Spleen (tissue), 7 donors: ENCODE data around the gene COX7B2.

Experiments used
- POLR2AphosphoS5 ChIP-seq, 3 donors: sonication (generic); formaldehyde crosslinking; IDR thresholded peaks; one replicate each; pipeline ENCODE4 v1.5.1; 2017; ENCODE audit warnings: antibody characterized with exemption in 3 of 3
- TF ChIP-seq, protein P1 (sequence below), 11 experiments: fragments of 200-600 bp in 7 of 11; fragments of 450-650 bp in 4 of 11; sonication (generic) in 4 of 11; IDR thresholded peaks in 8 of 11; conservative IDR thresholded peaks in 3 of 11; 1 replicate in 7 of 11; 2 replicates in 4 of 11; pipeline versions ENCODE4 v1.4.0 to v1.8.0; 2016 to 2021; ENCODE audit warnings: antibody characterized with exemption in 11 of 11, inconsistent platforms in 4 of 11, mild to moderate bottlenecking in 1 of 11
- donor health status: DM: no; HTN: no; CAD: no; lungs with moderate emphysema.
- donor health status: DM: no; HTN: no; CAD: no.
- donor health status: DM: no; HTN: no; CAD: no.

DNA sequence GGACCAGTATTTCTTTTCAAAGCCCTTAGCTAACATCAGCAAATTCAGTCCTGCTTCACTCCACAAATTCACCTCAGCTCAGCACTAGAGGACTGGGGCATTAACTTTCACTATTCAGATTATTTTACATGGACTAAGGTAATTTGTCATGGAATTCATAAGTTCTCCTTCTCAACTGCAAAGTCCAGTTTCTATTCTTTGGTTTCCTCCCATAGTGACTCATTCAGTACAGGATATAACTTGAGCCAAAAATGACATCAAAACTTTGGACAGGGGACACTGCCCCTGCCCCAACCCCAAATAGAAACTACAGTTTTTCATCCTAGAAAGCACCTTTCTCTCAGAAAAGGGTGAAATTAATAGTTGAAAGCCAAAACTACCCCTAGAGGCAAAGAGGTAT lies 52.7 kb downstream of the COX7B2 start:
- no peak for TF ChIP-seq POLR2AphosphoS5 (IDR thresholded peaks at IDR 0.05)
- TF ChIP-seq, protein P1, sequence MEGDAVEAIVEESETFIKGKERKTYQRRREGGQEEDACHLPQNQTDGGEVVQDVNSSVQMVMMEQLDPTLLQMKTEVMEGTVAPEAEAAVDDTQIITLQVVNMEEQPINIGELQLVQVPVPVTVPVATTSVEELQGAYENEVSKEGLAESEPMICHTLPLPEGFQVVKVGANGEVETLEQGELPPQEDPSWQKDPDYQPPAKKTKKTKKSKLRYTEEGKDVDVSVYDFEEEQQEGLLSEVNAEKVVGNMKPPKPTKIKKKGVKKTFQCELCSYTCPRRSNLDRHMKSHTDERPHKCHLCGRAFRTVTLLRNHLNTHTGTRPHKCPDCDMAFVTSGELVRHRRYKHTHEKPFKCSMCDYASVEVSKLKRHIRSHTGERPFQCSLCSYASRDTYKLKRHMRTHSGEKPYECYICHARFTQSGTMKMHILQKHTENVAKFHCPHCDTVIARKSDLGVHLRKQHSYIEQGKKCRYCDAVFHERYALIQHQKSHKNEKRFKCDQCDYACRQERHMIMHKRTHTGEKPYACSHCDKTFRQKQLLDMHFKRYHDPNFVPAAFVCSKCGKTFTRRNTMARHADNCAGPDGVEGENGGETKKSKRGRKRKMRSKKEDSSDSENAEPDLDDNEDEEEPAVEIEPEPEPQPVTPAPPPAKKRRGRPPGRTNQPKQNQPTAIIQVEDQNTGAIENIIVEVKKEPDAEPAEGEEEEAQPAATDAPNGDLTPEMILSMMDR (IDR thresholded peaks at IDR 0.05 in 8 of 11, conservative IDR thresholded peaks at IDR 0.05 in 3 of 11): no peak
